Measurements from ENCODE around the gene MNX1. TPM values are rescaled to one million over a fixed set of nuclear protein-coding genes. Genes with fewer than 3 reads are reported as not detected.

Gene MNX1
- total RNA-seq, 1 experiment from 2014 or later: 0.28 TPM

- intact Hi-C loops (cut with micrococcal nuclease; ENCODE audit: unreplicated experiment): no loop called here
- no peak for DNase-seq
- Histone ChIP-seq H3K36me3 (ENCODE audit: low read depth) (peaks cover under 1% of the 10 kb centered on the region; the same call in 1 of the 2 replicates), H3K9me3 (ENCODE audit: insufficient read depth, low read depth) (no peaks in the 10 kb centered on the region), H4K20me1 (ENCODE audit: insufficient read depth) (no peaks in the 10 kb centered on the region), H3K79me2 (ENCODE audit: low read depth) (no peaks in the 10 kb centered on the region), H3K4me2 (no peak overlapping the region), H3F3A (ENCODE audit: insufficient read depth, low read depth) (peaks cover 7% of the 10 kb centered on the region), H3K4me3 (no peak overlapping the region), H2AFZ (no peak overlapping the region), H3K4me1 (replicated peaks; ENCODE audit: insufficient read depth) (no peaks in the 10 kb centered on the region), H3K27me3 (ENCODE audit: insufficient read depth, low read depth) (no peaks in the 10 kb centered on the region), H3K27ac (no peak overlapping the region), H3K9me2 (ENCODE audit: insufficient read depth) (no peaks in the 10 kb centered on the region)
- no TSS peak for BruUV-seq (replicated peaks)
- no peak for TF ChIP-seq EZH2 (IDR thresholded peaks at IDR 0.05; ENCODE audit: low read depth)
- TF ChIP-seq CTCF (conservative IDR thresholded peaks at IDR 0.05): no peak
- ChIA-PET POLR2A (ENCODE audit: unreplicated experiment) (interaction anchor here (0.5 kb wide), 1 partner anchor 330 kb away, joined by 4 read pairs; no protein-coding TSS in a partner anchor), CTCF (no interaction called here)
Observed at GRCh38 chr7:156984174-156984891, 26.1 kb downstream of the MNX1 start.

GRCh38 chr7:156979711-156980110 lies 30.8 kb downstream of the MNX1 start:
- H2AFZ ChIP-seq: no peak overlapping the region
- no peaks in the 10 kb centered on the region for H3K9me2 ChIP-seq (ENCODE audit: insufficient read depth)
- H3K27me3 ChIP-seq (ENCODE audit: insufficient read depth, low read depth): no peaks in the 10 kb centered on the region
- ChIA-PET POLR2A (ENCODE audit: unreplicated experiment) (no interaction called here), CTCF (no interaction called here)
- no peaks in the 10 kb centered on the region for H3K4me1 ChIP-seq (replicated peaks; ENCODE audit: insufficient read depth)
- intact Hi-C loops (cut with micrococcal nuclease; ENCODE audit: unreplicated experiment): no loop called here
- H3K79me2 ChIP-seq (ENCODE audit: low read depth): no peaks in the 10 kb centered on the region
- H3K4me3 ChIP-seq: no peak overlapping the region
- BruUV-seq (replicated peaks): no TSS peak
- no peak overlapping the region for H3K27ac ChIP-seq
- no peaks in the 10 kb centered on the region for H3K9me3 ChIP-seq (ENCODE audit: insufficient read depth, low read depth)
- H3K36me3 ChIP-seq (ENCODE audit: low read depth): peaks cover 14% of the 10 kb centered on the region; the same call in 1 of the 2 replicates
- no peak for DNase-seq
- H3F3A ChIP-seq (ENCODE audit: insufficient read depth, low read depth): peaks cover 7% of the 10 kb centered on the region
- H4K20me1 ChIP-seq (ENCODE audit: insufficient read depth): no peaks in the 10 kb centered on the region
- H3K4me2 ChIP-seq: no peak overlapping the region
- TF ChIP-seq CTCF (conservative IDR thresholded peaks at IDR 0.05) (no peak), EZH2 (IDR thresholded peaks at IDR 0.05; ENCODE audit: low read depth) (no peak)

GRCh38 chr7:156979007-156979606 lies 31.4 kb downstream of the MNX1 start:
- ChIA-PET POLR2A (ENCODE audit: unreplicated experiment) (no interaction called here), CTCF (no interaction called here)
- TF ChIP-seq EZH2 (IDR thresholded peaks at IDR 0.05; ENCODE audit: low read depth): no peak
- no peak for TF ChIP-seq CTCF (conservative IDR thresholded peaks at IDR 0.05)
- intact Hi-C loops (cut with micrococcal nuclease; ENCODE audit: unreplicated experiment): no loop called here
- DNase-seq: no peak
- Histone ChIP-seq H3F3A (ENCODE audit: insufficient read depth, low read depth) (peaks cover 2% of the 10 kb centered on the region), H2AFZ (no peak overlapping the region), H3K9me2 (ENCODE audit: insufficient read depth) (no peaks in the 10 kb centered on the region), H3K4me2 (no peak overlapping the region), H4K20me1 (ENCODE audit: insufficient read depth) (no peaks in the 10 kb centered on the region), H3K79me2 (ENCODE audit: low read depth) (no peaks in the 10 kb centered on the region), H3K4me1 (replicated peaks; ENCODE audit: insufficient read depth) (no peaks in the 10 kb centered on the region), H3K4me3 (no peak overlapping the region), H3K27ac (no peak overlapping the region), H3K9me3 (ENCODE audit: insufficient read depth, low read depth) (no peaks in the 10 kb centered on the region), H3K36me3 (ENCODE audit: low read depth) (peaks cover 14% of the 10 kb centered on the region; the same call in 1 of the 2 replicates), H3K27me3 (ENCODE audit: insufficient read depth, low read depth) (no peaks in the 10 kb centered on the region)
- BruUV-seq (replicated peaks): no TSS peak
